ENCODE results near the gene MIER3.
"Not testable (repeated sequence)": the region's sequence is repeated elsewhere in the genome, so short reads cannot be mapped to it uniquely, and the experiment has no call there.

Gene MIER3

GRCh38 chr5:56981548-56982315 is 29.8 kb upstream of the MIER3 start:
- ChIA-PET CTCF (no interaction called here), POLR2A (no interaction called here)
- TF ChIP-seq TARDBP (IDR thresholded peaks at IDR 0.05) (no peak), HDGF (IDR thresholded peaks at IDR 0.05; ENCODE audit: borderline replicate concordance) (no peak), ZNF384 (IDR thresholded peaks at IDR 0.05) (no peak), CTBP1 (IDR thresholded peaks at IDR 0.05; ENCODE audit: borderline replicate concordance) (no peak), FOXA1 (IDR thresholded peaks at IDR 0.05) (no peak), L3MBTL2 (conservative IDR thresholded peaks at IDR 0.05) (no peak), PKNOX1 (IDR thresholded peaks at IDR 0.05) (no peak), LEF1 (IDR thresholded peaks at IDR 0.05; ENCODE audit: borderline replicate concordance) (no peak), SP1 (IDR thresholded peaks at IDR 0.05) (no peak), FOXK2 (IDR thresholded peaks at IDR 0.05) (no peak), NFRKB (IDR thresholded peaks at IDR 0.05) (no peak), ELF4 (IDR thresholded peaks at IDR 0.05) (no peak), SUZ12 (IDR thresholded peaks at IDR 0.05) (no peak), BHLHE40 (IDR thresholded peaks at IDR 0.05; ENCODE audit: borderline replicate concordance) (no peak), FOXM1 (IDR thresholded peaks at IDR 0.05; ENCODE audit: borderline replicate concordance) (no peak), ARNT (IDR thresholded peaks at IDR 0.05) (no peak)

GRCh38 chr5:56979968-56980367 is 28.0 kb upstream of the MIER3 start:
- ChIA-PET POLR2A (no interaction called here), CTCF (no interaction called here)
- TF ChIP-seq TARDBP (IDR thresholded peaks at IDR 0.05) (no peak), LEF1 (IDR thresholded peaks at IDR 0.05; ENCODE audit: borderline replicate concordance) (no peak), PKNOX1 (IDR thresholded peaks at IDR 0.05) (no peak), FOXM1 (IDR thresholded peaks at IDR 0.05; ENCODE audit: borderline replicate concordance) (no peak), HDGF (IDR thresholded peaks at IDR 0.05; ENCODE audit: borderline replicate concordance) (no peak)

More at GRCh38 chr5:56981548-56982315, 29.8 kb upstream of the MIER3 start:
- no peak for DNase-seq (ENCODE audit: extremely low spot score)

GRCh38 chr5:56979526-56979925 is 27.6 kb upstream of the MIER3 start:
- POLR2A ChIA-PET; DNase-seq (ENCODE audit: extremely low spot score); CTCF ChIA-PET: not testable (repeated sequence)

More at GRCh38 chr5:56979968-56980367, 28.0 kb upstream of the MIER3 start:
- DNase-seq (ENCODE audit: extremely low spot score), result no peak

GRCh38 chr5:56977822-56978221 is 25.9 kb upstream of the MIER3 start:
- no peak for DNase-seq (ENCODE audit: extremely low spot score)
- TF ChIP-seq PKNOX1 (IDR thresholded peaks at IDR 0.05), result no peak
- TF ChIP-seq HDGF (IDR thresholded peaks at IDR 0.05; ENCODE audit: borderline replicate concordance), result no peak
- TF ChIP-seq ELF4 (IDR thresholded peaks at IDR 0.05), result no peak
- TF ChIP-seq FOXK2 (IDR thresholded peaks at IDR 0.05), result no peak
- no peak for TF ChIP-seq SUZ12 (IDR thresholded peaks at IDR 0.05)
- no peak for TF ChIP-seq FOXM1 (IDR thresholded peaks at IDR 0.05; ENCODE audit: borderline replicate concordance)
- no peak for TF ChIP-seq L3MBTL2 (conservative IDR thresholded peaks at IDR 0.05)
- TF ChIP-seq ZNF384 (IDR thresholded peaks at IDR 0.05), result no peak
- TF ChIP-seq BHLHE40 (IDR thresholded peaks at IDR 0.05; ENCODE audit: borderline replicate concordance), result no peak
- TF ChIP-seq ARNT (IDR thresholded peaks at IDR 0.05), result no peak
- TF ChIP-seq LEF1 (IDR thresholded peaks at IDR 0.05; ENCODE audit: borderline replicate concordance), result no peak
- TF ChIP-seq NFRKB (IDR thresholded peaks at IDR 0.05), result no peak
- no peak for TF ChIP-seq SP1 (IDR thresholded peaks at IDR 0.05)
- no peak for TF ChIP-seq CTBP1 (IDR thresholded peaks at IDR 0.05; ENCODE audit: borderline replicate concordance)
- no peak for TF ChIP-seq FOXA1 (IDR thresholded peaks at IDR 0.05)
- no peak for TF ChIP-seq TARDBP (IDR thresholded peaks at IDR 0.05)
- ChIA-PET CTCF (no interaction called here), POLR2A (no interaction called here)

GRCh38 chr5:56977021-56977420 is 25.1 kb upstream of the MIER3 start:
- POLR2A ChIA-PET, result no interaction called here
- no peak for TF ChIP-seq NFRKB (IDR thresholded peaks at IDR 0.05)
- TF ChIP-seq BHLHE40 (IDR thresholded peaks at IDR 0.05; ENCODE audit: borderline replicate concordance), result no peak
- TF ChIP-seq PKNOX1 (IDR thresholded peaks at IDR 0.05), result no peak
- no peak for TF ChIP-seq FOXK2 (IDR thresholded peaks at IDR 0.05)
- TF ChIP-seq HDGF (IDR thresholded peaks at IDR 0.05; ENCODE audit: borderline replicate concordance), result no peak
- no peak for TF ChIP-seq L3MBTL2 (conservative IDR thresholded peaks at IDR 0.05)
- no peak for TF ChIP-seq CTBP1 (IDR thresholded peaks at IDR 0.05; ENCODE audit: borderline replicate concordance)
- no peak for TF ChIP-seq ELF4 (IDR thresholded peaks at IDR 0.05)
- TF ChIP-seq FOXM1 (IDR thresholded peaks at IDR 0.05; ENCODE audit: borderline replicate concordance), result no peak
- TF ChIP-seq SUZ12 (IDR thresholded peaks at IDR 0.05), result no peak
- TF ChIP-seq ZNF384 (IDR thresholded peaks at IDR 0.05), result no peak
- TF ChIP-seq ARNT (IDR thresholded peaks at IDR 0.05), result no peak
- no peak for TF ChIP-seq LEF1 (IDR thresholded peaks at IDR 0.05; ENCODE audit: borderline replicate concordance)
- TF ChIP-seq SP1 (IDR thresholded peaks at IDR 0.05), result no peak
- no peak for TF ChIP-seq FOXA1 (IDR thresholded peaks at IDR 0.05)
- no peak for TF ChIP-seq TARDBP (IDR thresholded peaks at IDR 0.05)
- DNase-seq (ENCODE audit: extremely low spot score), result no peak
- CTCF ChIA-PET, result interaction anchor here (0.6 kb wide), 1 partner anchor 64 kb away, joined by 8 read pairs; no protein-coding TSS in a partner anchor

Data from HEK293T (cell line).